ENCODE results near the gene IRAK1.

Gene IRAK1

DNA sequence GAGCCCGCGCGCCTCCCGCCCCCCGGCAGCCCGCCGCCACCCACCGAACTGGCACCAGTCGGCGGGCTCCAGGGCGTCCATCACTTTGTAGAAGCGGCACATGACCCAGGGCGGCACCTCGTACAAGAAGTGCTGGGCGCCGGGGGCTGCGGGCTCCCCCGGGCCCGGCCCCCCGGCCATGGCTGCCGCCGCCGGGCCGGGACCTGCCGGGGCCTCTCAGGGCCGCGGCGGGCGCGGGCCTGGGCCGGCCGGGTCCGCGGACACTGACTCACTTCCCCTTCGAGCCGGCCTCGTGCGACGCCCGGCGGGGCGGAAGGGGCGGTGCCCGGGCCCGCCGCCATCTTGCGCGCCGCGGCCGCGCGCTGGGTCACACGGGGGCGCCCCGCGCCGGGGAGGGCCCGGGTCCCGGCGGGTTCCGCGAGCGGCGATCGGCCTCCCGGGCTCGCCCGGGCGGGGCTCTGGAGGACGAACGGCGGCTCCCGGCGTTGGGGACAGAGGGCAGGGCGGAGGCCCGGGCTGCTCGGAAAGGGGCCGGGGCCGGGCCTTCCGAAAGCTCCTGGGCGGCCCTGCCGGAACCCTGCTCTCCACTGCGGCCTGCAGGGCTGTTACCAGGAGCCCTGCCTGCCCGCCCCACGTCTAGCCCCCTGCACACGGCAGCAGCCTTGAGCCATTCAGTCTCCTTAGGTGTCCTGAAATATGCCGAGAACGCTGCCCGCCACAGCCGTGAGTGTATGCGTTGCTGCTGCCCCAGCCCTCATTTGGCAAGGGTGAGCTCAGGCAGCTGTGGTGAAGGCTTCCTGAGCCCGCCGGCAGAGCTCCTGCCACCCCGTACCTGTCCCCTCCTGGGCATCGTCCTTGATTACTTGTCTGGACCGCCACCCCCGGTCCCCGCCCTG is at the start of gene IRAK1:
Gene IRAK1 (minus strand): TSS at position 270 of the 896 bp plus-strand sequence. CDS start 90 bp downstream, at position 180.
- DNase-seq, result peak; percentile 65

DNA sequence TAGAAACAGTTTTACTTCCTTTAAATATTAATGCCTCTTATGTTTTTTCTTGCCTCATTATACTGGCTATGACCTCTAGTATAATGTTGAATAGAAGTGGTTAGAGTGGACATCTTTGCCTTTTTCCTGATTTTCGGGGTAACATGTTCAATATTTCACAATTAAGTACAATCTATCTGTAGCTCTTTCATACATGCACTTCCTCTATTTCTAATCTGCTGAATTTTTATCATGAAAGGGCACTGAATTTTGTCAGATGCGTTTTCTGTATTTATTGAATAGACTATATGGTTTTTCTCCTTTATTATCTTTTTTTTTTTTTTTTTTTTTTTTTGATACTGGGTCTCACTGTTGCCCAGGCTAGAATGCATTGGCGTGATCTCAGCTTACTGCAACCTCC is 48.9 kb upstream of the IRAK1 start:
- DNase-seq, result no peak

DNA sequence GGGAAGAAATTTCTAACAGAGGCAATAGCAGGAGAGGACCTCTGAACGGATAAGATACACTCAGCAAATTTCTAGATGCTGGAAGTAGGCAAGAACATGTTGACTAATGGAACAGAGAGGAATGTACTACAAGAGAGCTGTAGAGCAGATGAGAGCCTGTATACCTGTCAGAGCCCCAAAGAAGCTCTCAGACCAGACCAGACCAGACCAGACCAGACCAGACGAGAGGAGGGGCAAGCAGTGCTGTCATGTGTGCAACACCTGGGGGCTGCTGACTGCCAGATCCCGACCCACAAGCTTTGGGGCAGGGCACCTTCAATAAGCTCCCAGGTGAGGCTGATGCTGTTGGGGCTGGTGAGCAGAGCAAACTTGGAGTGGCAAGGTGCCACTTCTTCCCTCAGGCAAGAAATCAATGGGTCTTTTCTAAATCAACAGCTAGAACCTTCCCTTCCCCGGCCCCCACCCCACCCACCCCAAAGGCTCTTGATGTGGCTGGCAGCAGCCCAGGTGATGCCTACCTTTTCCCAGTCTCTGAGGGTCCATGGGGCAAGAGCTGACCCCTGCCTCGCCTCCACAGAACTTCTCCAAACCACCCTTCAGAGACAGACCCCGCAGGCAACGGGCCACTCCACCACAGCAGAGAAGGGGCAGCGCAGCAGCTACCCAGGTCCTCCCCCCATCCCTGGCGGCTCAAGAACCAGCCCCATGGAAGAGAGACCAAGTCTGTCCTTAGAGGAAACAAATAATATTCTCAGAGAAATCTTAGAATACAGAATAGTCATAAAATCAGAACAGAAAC is 45.1 kb upstream of the IRAK1 start:
- DNase-seq, result no peak

DNA sequence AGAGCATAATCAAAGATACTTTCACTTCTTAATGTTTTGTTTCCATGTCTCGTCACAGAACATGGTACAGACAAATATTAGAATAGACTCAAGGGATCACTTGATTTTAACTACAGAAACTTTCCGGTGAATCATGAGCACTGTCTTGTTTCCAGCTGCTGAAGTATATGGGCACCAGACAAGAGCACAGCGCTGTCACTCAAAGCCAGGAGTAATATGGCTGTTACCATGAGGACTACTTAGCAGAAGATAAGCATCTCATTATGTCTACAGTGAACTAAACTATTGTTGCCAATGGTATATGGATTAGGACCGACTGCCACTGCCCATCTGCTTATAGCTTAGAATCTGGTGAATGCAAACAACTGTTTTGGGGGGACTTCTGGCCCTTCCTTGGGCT is 43.5 kb upstream of the IRAK1 start:
- DNase-seq, result no peak

DNA sequence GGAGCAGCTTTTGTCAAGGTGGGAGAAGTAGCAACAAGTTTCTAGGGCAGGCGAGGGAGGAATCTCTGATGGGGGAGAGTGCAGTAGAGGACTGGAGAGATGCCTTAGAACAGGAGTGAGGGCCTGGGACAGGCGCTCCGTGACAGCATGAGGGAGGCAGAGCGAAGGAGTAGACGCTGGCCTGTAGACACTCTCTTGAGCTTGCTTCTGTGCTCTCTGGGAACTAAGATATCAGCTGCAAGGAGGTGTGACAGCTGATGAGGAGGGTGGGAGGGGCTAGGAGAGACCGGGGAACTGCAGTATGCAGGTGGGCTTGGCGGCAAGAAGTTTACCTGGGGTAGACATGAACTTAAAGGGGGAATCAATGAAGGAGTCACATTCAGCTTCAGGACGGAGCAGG is 42.1 kb upstream of the IRAK1 start:
- DNase-seq, result no peak

DNA sequence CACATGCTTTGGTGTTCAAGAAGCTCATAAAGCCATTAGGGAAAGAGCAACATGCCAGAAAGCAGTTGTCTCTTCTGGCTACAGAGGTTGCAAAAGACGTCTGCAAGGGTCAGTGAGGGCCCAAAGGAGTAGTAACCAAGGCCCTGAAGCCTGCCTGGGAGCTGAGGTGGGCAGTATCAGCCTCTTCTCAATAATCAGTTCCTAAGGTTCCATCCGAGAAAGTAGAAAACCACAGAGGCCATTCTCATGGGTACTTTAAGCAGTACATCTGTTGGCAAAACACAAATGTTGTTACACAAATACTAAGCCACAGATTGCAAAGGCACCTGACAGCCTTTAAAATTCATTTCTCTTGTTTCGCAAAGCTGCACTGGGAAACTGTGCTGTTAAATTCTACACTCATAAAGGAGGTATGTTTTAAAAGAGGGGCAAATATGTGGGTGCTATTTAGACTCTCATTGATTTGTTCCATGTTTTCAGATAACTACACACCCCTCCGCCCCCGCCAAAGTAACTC is 40.1 kb upstream of the IRAK1 start:
- DNase-seq, result no peak

DNA sequence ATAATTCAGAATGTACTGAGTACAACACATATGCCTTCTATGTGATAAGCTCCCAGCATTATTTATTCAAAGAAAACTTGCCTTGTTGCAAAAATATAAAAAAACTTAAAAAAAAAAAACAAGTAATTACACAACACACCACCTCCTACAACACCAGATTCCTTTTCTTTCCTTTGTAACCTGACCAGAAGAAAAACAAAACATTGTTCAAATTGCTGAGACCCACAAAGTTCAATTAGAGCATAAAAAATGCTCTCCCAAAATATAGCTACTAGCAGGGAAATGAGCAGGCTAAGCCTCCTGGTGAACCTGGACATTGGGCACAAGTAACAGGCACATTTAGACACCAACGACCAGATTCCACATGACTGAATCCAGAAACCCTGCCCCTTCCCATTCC is 39.5 kb upstream of the IRAK1 start:
- no peak for DNase-seq

DNA sequence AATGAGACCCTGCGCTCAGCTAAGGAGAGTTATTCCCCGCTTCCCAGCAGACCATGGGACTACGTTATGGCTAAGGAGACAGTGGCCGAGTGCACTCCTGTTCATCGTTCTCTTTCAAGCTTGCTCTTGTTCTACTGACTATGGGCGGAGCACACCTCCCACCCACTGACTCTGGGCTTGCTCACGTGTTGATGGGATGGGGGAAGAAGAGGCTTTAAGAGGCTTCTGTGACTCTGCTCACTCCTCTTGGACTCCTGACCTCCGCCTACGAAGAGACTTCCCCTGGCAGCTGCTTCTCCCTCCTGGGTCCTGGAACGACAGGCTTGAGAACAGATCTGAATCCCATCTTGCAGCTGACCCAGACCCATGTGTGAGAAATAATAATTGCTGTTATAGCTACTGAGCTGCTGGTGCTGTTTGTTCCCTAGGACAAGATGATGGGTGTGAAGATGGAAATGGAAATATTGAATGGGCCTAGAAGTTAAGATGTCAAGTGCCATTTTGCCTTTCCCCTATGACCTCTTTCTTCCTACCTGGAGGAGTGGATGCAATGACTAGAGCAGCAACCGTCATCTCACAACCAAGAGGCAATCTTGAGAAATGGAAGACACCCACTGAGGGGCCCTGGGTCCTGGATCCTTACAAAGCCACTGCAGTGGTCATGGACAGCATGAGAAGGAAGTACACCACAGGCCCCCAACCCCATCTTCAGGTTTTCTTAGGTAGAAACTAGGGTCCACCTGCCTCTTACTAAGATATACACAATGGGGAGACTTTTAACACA is 38.7 kb upstream of the IRAK1 start:
- DNase-seq, result no peak

DNA sequence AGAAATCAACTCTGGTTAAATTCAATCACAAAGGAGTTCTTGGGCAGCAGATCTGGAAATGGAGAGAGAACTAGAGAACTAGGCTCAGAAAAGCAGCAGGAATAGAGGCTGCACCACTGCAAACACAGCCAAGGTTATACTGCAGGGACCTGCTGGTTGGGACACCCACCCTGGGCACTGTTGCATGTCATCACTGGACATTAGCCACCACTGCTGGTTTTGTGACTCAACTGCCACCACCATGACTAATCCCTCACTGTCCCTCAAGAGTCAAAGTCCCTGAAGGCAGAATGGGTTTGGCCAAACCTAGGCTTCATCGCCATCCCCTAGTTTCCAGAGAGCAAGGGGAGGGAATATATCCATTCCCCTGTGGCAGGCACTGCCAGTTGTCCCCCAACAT is 38.1 kb upstream of the IRAK1 start:
- no peak for DNase-seq

DNA sequence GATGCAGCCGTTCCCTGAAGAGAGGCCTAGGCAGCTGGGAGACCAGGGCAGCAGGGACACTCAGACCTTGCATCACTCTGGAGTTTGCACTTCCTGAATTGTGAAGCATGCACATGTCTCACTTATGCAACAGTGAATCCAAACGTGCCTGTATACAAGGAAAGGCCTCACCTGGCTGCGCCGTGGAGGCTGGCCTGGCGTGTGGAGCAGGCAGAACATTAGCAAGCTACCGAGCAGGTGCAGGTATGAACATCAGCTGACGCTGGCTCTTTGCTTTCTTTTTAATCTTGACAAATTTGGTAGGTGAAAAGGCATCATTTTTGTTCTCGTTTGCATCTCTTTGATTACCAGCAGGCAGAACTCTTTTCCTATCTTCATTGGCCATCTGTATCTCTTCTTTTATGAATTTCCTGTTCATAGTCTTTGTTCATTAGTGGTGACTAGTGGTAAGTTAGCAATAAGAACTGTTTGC is 37.1 kb upstream of the IRAK1 start:
- DNase-seq, result no peak

DNA sequence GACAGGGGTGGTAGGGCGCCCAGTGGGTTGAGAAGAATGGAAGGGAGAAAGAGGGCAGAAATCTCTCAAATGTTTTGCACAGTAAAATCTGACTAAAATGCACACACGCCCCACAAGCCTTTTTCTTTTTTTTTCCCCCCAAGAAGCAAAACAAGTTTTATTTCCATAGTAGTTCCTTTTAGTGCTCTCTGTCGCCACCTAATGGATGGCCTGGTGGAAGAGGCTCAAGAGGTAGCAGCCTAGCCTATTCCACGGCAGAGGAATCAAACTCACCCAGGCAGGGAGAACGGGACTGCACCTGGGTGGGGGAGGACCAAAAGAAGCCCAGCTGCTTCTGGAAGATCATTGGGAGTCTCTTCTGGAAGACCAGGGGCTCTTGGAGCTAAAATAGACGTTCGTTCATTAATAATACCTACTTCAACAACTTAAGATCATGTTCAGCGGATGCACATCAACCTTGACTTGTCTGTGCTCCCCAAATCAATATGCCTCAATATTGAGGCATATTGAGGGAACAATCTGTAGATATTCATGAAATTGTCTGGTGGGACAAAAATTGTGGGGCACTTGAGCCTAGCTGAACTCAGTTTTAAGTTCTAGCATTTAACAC is 31.6 kb upstream of the IRAK1 start:
- peak; percentile 35 for DNase-seq

DNA sequence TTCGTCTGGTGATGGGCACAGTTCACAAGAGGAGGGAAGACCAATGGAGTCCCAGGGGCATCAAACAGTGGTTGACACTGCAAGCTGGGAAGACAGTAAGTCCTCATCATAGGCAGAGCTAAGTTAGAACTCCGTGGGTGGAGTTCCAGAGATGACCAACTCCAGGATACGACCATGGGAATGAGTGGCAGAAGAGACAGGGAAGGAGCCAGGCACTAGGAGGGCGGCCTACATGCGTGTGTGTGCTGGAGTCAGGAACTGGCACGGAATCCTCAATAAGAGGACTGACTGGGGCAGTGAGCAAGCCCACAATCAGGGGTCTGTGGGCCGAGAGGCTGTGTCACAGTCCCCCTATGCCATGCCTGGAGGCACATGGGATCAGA is 30.4 kb upstream of the IRAK1 start:
- DNase-seq, result no peak

DNA sequence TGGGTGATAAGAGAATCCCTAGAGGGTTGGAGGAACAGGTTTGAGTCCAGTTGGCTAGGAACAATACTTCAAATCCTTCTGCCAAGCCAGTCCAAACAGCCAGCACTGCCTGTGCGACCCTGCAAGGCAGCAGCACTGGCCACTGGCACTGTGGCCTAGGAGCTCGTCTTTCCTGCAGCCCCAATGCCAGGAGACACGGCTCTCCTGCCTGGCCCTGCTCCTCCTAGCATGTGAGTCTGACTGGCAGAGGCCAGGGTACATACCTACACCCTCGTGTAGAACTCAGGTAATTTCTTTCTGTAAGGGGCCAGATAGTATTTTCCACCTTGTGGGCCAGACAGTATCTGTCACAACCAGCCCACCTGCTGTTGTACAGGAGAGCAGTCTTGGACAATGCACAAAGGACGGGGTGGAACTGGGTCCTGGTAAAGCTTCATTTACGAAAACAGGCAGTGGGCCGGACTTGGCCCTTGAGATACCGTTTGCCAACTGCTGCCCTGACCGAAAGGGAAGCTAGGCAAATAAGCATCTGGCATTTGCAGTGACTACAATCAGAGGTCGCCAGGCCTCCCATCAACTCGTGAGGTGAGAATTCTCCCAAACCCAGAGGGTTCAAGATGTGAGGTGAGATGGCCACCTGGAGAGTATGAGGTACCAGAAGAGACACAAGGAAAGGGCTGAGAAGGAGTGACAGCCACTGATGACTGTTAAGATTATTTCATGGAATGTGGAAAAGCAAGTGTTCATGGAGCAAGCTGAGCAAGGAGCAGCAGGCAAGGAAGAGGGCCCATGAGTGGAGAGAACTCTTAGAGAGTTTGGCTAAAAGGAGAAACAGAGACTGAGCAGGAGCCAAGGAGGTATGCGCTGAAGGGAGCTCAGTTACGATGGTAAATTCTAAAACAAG is 29.8 kb upstream of the IRAK1 start:
- DNase-seq, result no peak

DNA sequence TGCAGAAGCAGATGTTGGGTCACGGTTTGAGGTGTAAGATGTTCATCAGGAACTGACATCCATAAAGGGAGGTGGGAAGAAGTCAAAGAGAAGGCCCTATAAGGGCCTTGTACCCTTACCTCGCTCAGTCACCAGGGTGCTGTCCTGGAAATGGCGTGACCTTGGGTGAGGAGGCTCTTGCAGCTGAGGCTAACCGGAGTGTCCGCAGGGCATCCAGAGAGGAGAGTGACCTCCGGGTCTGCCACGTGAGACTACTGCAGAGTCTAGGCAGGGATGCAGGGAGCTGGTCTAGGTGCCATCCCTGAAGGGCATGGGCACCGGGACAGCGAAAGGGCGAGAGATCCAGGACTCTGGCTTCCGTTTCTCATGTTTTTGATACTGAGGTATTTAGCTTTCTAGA is 28.7 kb upstream of the IRAK1 start:
- no peak for DNase-seq

DNA sequence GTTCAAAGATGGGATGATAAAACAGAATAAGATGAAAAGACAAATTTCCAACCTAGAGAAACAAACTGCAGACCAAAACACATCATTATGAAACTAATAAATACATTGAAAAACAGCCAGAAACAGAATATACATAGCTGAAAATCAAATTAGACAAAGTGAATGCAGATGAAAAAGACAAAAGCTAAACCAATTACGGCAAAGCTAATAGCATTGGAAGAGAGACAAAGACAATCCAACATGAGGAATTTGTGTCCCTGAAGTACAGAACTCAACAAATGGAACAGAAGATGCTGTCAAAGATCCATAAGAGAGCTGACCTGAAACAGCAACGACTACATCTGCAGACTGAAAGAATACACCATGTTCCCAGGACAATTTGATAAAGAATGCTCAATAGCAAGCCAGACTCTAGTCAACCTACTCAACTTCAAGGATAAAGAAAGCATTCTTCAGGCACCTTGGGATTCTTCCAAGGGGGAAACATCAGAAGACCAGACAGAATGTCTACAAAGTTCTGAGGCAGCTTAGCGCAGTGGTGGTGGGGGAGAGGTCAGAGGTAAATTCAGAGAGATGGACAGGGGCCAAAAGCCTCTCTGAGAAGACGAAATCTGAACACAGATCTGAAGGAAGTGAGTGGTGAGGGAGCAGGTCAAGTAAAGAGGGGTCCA is 27.4 kb upstream of the IRAK1 start:
- DNase-seq, result no peak

DNA sequence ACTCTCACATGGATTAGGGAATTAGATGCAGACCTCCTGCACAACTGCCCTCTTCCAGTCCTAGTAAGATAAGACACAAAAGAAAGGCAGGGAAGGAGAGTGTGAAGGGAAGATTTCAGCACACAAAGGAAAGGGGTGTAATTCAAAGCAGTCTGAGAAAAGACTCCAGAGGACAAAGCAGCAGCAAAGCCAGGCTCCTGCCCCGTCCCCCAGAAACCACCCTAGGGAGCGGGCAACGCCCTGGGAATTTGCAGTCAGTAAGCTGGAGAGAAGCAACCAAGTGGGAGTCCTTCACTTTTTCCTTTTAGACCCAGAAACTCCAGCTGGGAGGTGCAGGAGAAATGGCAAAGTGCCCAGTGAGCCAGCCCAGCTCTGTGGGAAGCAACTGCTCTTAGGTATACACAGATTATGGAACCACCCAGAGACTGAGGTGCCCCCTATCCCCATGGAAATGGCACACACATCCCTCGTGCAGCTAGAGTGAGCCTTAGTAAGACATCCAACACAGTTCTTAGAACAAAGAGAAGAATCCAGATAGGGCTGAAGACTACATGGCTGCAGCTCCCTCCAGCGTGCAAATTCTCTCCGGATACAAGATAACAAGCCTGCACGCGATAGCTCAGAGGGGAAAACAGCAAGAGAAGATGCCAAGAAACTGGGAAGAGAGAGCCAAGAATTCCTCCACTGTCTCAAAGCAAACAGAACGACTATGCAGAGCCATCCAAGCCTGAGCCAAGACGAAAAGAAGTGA is 26.5 kb upstream of the IRAK1 start:
- no peak for DNase-seq

DNA sequence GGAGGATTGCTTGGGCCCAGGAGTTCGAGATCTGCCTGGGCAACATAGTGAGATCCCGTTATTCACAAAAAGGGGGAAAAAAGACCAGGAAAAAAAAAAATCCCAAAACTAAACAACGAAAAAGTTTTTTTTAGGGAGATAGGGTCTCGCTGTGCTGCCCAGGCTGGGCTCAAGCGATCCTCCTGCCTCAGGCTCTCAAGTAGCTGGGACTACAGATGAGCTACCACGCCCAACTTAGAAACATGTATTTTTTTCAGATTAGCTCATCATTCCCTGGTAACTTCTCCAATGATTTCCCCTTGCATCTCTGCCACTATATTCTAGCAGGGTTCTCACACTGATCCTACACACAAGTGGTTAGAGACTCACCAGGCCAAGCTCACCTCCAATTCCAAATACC is 24.4 kb upstream of the IRAK1 start:
- DNase-seq, result no peak

DNA sequence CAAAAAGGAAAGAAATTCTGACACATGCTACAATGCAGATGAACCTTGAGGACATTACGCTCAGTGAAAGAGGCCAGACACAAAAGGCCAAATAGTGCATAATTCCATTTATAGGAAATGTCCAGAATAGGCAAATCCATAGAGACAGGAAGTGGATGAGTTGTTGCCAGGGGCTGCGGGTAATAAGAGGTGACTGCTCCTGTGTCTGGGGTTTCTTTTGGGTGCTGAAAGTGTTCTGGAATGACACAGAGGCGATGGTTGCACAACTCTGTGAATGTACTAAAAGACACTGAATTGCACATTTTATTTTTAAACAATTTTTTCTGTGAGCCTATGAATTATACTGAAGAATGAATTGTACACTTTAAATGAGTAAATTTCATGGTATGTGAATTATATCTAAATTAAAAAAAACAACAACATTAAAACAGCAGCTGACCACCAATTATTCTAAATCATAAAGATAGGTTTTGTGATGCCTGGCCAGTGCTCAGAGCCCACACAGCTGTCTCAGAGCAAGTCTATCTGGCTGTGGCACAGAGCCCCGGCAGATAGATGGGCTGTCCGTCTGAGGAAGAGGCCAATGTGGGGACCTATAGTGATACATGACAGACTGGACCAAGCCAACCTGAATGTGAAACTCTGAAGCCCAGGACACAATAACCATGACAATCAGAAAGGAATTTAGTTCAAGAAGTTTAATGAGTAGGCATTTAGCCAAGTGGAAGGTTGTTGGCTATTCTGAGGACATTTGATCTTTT is 23.5 kb upstream of the IRAK1 start:
- peak; percentile 76 for DNase-seq

DNA sequence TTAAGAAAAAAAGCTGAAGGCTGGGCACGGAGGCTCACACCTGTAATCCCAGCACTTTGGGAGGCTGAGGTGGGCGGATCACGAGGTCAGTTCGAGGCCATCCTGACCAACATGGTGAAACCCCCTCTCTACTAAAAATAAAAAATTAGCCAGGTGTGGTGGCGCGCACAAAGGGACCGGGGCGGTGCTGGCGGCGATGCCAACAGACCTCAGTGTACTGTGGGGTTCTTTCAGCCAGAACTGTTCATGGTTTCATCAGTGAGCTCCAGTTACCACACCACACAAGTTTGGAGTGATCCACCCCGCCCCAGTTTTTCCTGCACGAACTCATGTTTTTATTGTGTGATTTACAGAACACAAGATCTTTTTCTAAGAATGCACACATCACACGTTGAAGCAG is 21.2 kb upstream of the IRAK1 start:
- no peak for DNase-seq

Data from HCEC 1CT (cell line).